ENCODE data around the gene AGAP1. TPM values are rescaled to one million over a fixed set of nuclear protein-coding genes. Genes with fewer than 3 reads are reported as not detected.

Gene AGAP1
- total RNA-seq, 4 donors from 2014 or later, result 33.7 to 39.9 (median 35.6) TPM

DNA sequence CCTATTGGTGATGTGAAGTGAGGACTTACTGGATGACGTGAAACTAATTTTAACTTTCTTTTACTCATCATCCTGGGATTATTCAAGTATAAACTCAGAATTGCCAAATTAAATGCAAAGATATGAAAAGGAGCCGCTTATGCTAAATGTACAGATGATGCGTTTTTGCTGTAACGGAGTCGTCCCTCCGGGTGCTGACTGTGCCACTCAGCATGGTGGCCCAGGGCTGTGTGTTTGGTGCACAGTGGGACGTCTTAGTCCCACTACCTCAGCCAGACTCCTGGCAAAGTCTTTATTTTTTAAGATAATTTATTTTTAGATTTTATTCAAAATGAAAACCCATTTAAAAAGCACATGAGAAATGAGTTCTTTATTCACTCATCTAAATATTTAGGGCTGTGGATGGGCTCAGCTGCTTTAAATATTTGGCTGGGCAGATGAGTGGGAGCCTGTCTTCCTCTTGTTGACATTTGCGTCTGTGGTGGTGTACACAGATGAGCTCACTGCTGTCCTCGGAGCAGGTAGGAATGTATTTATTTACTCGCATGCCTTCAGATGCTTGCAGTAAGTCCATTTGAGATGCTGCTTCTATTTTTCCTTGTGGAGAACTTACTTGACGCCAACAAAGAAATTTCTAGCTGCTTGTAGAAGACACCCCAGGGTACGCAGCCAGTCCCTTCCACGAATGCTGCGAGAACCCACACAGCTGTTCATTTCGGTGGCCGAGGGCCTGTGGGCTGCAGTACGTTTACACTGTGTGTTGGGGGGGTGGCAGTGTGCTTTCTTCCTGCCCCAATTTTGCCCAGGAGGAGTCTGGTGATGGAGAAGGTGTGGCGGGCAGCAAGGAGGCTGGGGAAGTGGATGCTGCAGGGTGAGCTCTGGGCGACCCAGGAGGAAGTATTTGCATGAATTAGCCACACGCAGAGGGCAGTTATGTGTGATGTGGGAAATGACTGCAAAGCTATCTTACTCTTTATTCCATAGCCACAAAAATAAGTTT lies 105.0 kb downstream of the AGAP1 start:
- H3K36me3 ChIP-seq, result no peaks in the 10 kb centered on the region
- H3K27ac ChIP-seq, result peak overlapping the region in 1 of 4 donors; percentile 55
- TF ChIP-seq, protein P1, sequence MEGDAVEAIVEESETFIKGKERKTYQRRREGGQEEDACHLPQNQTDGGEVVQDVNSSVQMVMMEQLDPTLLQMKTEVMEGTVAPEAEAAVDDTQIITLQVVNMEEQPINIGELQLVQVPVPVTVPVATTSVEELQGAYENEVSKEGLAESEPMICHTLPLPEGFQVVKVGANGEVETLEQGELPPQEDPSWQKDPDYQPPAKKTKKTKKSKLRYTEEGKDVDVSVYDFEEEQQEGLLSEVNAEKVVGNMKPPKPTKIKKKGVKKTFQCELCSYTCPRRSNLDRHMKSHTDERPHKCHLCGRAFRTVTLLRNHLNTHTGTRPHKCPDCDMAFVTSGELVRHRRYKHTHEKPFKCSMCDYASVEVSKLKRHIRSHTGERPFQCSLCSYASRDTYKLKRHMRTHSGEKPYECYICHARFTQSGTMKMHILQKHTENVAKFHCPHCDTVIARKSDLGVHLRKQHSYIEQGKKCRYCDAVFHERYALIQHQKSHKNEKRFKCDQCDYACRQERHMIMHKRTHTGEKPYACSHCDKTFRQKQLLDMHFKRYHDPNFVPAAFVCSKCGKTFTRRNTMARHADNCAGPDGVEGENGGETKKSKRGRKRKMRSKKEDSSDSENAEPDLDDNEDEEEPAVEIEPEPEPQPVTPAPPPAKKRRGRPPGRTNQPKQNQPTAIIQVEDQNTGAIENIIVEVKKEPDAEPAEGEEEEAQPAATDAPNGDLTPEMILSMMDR (IDR thresholded peaks at IDR 0.05), result no peak
- TF ChIP-seq EP300 (IDR thresholded peaks at IDR 0.05) (no peak), POLR2A (IDR thresholded peaks at IDR 0.05) (no peak)
- H3K27me3 ChIP-seq, result no peaks in the 10 kb centered on the region
- WGBS, 2 donors, result 86 to 89% methylated on average over 20 of the region's 20 CpGs
- DNase-seq (ENCODE audit: low spot score in 2 of 2), result no peak
- H3K4me1 ChIP-seq, result peaks cover 0 to 28% (median 0%) of the 10 kb centered on the region in 4 donors
- H3K4me3 ChIP-seq, result no peak overlapping the region
- no peaks in the 10 kb centered on the region for H3K9me3 ChIP-seq

DNA sequence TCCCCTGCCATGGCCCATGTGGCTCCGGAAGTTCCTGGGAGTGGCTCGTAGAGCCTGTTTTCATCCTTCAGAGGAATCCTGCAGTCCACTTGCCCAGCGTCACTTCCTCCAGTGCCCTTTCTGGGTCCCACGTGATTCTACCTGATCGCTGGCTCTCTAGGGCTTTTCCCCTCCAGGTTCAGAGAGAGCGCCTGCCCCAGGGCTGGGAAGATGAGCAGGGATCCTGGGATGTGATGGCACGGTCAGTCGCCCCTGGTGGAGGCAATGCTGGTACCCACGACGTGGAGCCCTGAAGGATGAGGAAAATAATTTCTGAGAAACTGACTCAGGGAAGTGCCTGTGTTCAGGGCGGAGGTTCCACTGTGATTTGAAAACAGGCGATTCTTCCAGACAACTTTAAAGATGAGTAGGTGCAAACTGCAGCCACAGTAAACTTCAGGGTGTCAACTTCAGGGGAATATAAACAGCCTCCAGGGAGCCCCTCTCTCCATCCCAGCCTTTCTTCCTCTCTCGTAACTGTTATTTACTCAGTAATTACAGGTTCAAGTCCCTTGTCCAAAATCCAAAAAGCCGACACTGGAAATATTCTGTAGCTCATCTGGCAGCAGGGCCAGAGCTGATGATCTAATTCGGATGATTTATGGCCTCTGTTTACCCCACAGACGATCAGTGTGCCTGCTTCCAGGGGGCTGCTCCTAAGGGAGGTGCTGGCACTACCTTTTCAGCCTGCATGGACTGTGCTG lies 105.9 kb downstream of the AGAP1 start:
- no peak overlapping the region for H3K4me3 ChIP-seq
- no peaks in the 10 kb centered on the region for H3K27me3 ChIP-seq
- no peaks in the 10 kb centered on the region for H3K9me3 ChIP-seq
- TF ChIP-seq, protein P1 (IDR thresholded peaks at IDR 0.05), result no peak
- no peak for TF ChIP-seq POLR2A (IDR thresholded peaks at IDR 0.05)
- TF ChIP-seq EP300 (IDR thresholded peaks at IDR 0.05), result no peak
- H3K36me3 ChIP-seq, result no peaks in the 10 kb centered on the region
- peak overlapping the region in 1 of 4 donors; percentile 55 for H3K27ac ChIP-seq
- DNase-seq (ENCODE audit: low spot score in 2 of 2), result no peak
- H3K4me1 ChIP-seq, result peaks cover 0 to 22% (median 0%) of the 10 kb centered on the region in 4 donors
- 72 to 74% methylated on average over 16 of the region's 16 CpGs for WGBS, 2 donors

DNA sequence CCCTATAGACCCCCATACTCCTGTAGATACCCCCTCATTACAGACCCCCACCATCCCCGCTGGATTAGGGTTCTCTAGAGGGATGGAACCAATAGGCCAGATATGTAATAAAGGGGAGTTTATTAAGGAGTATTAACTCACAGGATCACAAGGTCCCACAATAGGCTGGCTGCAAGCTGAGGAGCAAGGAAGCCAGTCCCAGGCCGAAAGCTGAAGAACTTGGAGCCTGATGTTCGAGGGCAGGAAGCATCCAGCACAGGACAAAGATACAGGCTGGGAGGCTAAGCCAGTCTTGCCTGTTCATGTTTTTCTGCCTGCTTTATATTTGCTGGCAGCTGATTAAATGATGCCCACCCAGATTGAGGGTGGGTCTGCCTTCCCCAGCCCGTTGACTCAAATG lies 106.6 kb downstream of the AGAP1 start:
- H3K4me3 ChIP-seq, result no peak overlapping the region
- peak overlapping the region in 1 of 4 donors; percentile 55 for H3K27ac ChIP-seq
- no peaks in the 10 kb centered on the region for H3K36me3 ChIP-seq
- H3K4me1 ChIP-seq, result peaks cover 0 to 25% (median 0%) of the 10 kb centered on the region in 4 donors
- 82 to 83% methylated on average over 4 of the region's 4 CpGs for WGBS, 2 donors
- DNase-seq (ENCODE audit: low spot score in 2 of 2), result no peak
- no peaks in the 10 kb centered on the region for H3K9me3 ChIP-seq
- TF ChIP-seq EP300 (IDR thresholded peaks at IDR 0.05) (no peak), POLR2A (IDR thresholded peaks at IDR 0.05) (no peak)
- TF ChIP-seq, protein P1 (IDR thresholded peaks at IDR 0.05), result no peak
- H3K27me3 ChIP-seq, result no peaks in the 10 kb centered on the region

DNA sequence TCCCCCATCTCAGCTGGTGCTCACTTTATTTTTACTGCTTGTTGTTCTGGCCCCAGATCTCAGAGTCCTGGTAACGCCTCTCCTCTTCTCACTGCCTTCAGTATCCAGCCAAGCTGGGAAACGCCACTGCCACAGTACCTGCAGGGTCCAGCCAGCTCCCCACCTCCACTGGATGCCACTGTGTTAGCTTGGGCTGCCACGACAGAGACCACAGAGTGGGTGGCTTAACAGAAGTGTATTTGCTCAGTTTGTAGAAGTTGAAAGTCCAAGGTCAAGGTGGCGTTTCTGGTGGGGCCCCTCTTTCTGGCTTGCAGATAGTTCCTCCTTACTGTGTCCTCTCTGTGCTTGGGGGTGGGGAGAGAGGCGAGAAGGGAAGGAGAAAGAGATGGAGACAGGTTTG lies 107.1 kb downstream of the AGAP1 start:
- H3K9me3 ChIP-seq, result no peaks in the 10 kb centered on the region
- WGBS, 2 donors, result 82 to 85% methylated on average over 5 of the region's 5 CpGs
- no peak for TF ChIP-seq POLR2A (IDR thresholded peaks at IDR 0.05)
- TF ChIP-seq EP300 (IDR thresholded peaks at IDR 0.05), result no peak
- TF ChIP-seq, protein P1 (IDR thresholded peaks at IDR 0.05), result no peak
- H3K36me3 ChIP-seq, result no peaks in the 10 kb centered on the region
- peaks cover 0 to 26% (median 1%) of the 10 kb centered on the region in 4 donors for H3K4me1 ChIP-seq
- no peak for DNase-seq (ENCODE audit: low spot score in 2 of 2)
- H3K27me3 ChIP-seq, result no peaks in the 10 kb centered on the region
- peak overlapping the region in 1 of 4 donors; percentile 55 for H3K27ac ChIP-seq
- H3K4me3 ChIP-seq, result no peak overlapping the region
